A673 (cell line): ENCODE results near the gene ACOT11. TPM values are rescaled to one million over a fixed set of nuclear protein-coding genes. Genes with fewer than 3 reads are reported as not detected.

Source experiments
- Bru-seq: library from RNA; stranded (reverse); fragments of 400-500 nt; gene quantifications from one replicate; lab custom pipeline; 2021; lab: Mats Ljungman, UMichigan
- BruChase-seq, 2 experiments: library from RNA; stranded (reverse); fragments of 400-500 nt; gene quantifications; one replicate each; lab custom pipeline; 2021; lab: Mats Ljungman, UMichigan
- BruUV-seq: library from RNA; stranded (reverse); fragments of 400-500 nt; replicated peaks from 2 replicates; lab custom pipeline; 2021; lab: Mats Ljungman, UMichigan
- CTCF ChIA-PET: fragments of 300-600 bp; sonication (Branson Sonifier 250); formaldehyde crosslinking; loops from one replicate; lab custom pipeline; 2022; ENCODE audit warnings: antibody characterized with exemption; lab: Charles Lee
- POLR2A ChIA-PET: fragments of 300-600 bp; sonication (Branson Sonifier 250); formaldehyde crosslinking; loops from one replicate; lab custom pipeline; 2022; ENCODE audit warnings: antibody characterized with exemption; ENCODE audit not compliant: low non-redundant PET; lab: Charles Lee
- DNase-seq: peaks from one replicate; pipeline ENCODE4 v3.0.0-alpha.2; 2015; ENCODE audit warnings: low spot score
- H3K27ac ChIP-seq: fragments of 200-600 bp; sonication (generic); 2 replicates; pipeline ENCODE4 v1.5.1; 2016; ENCODE audit warnings: mixed run types, low read depth, mild to moderate bottlenecking, mixed read lengths, antibody characterized with exemption, low read length; ENCODE audit not compliant: poor library complexity, severe bottlenecking
- H3K27me3 ChIP-seq: fragments of 200-600 bp; sonication (generic); replicated peaks from 2 replicates; pipeline ENCODE4 v1.6.1; 2017; ENCODE audit warnings: mixed run types, low read depth, mild to moderate bottlenecking, mixed read lengths, antibody characterized with exemption, low read length; ENCODE audit not compliant: insufficient read depth, poor library complexity
- H3K36me3 ChIP-seq: fragments of 200-600 bp; sonication (generic); 2 replicates; pipeline ENCODE4 v1.6.1; 2016; ENCODE audit warnings: mixed run types, mild to moderate bottlenecking, mixed read lengths, antibody characterized with exemption, low read length; ENCODE audit not compliant: insufficient read depth, poor library complexity, severe bottlenecking
- H3K4me1 ChIP-seq: fragments of 200-600 bp; sonication (generic); 2 replicates; pipeline ENCODE4 v1.6.1; 2017; ENCODE audit warnings: mixed run types, mild to moderate bottlenecking, mixed read lengths, antibody characterized with exemption, low read length; ENCODE audit not compliant: insufficient read depth, poor library complexity, severe bottlenecking
- H3K4me3 ChIP-seq: fragments of 200-600 bp; sonication (generic); 2 replicates; pipeline ENCODE4 v1.5.1; 2016; ENCODE audit warnings: low read depth, mixed run types, mild to moderate bottlenecking, mixed read lengths, low read length; ENCODE audit not compliant: poor library complexity, severe bottlenecking
- H3K9me3 ChIP-seq: fragments of 200-600 bp; sonication (generic); 2 replicates; pipeline ENCODE4 v1.6.1; 2016; ENCODE audit warnings: mixed run types, low read depth, mild to moderate bottlenecking, mixed read lengths, antibody characterized with exemption, low read length; ENCODE audit not compliant: poor library complexity, severe bottlenecking
- EZH2 ChIP-seq: fragments of 200-600 bp; sonication (generic); IDR thresholded peaks from 2 replicates; pipeline ENCODE4 v1.6.1; 2017; ENCODE audit warnings: borderline replicate concordance, low read depth, mild to moderate bottlenecking, mixed read lengths, antibody characterized with exemption, low read length; ENCODE audit not compliant: poor library complexity, severe bottlenecking
- intact Hi-C: fragments of 100-400 bp; cut with micrococcal nuclease; formaldehyde crosslinking; loops from one replicate; pipeline ENCODE4 v1.10.0; 2022; ENCODE audit not compliant: unreplicated experiment
- long read RNA-seq: library from polyadenylated mRNA; stranded (forward); transcript quantifications from one replicate; pipeline ENCODE4 v2.0.0, GENCODE V29; 2022
- total RNA-seq: library from RNA; stranded (reverse); gene quantifications from 2 replicates; pipeline ENCODE4 v1.2.3, GENCODE V29; 2021
- TF ChIP-seq, protein P1 (sequence below): fragments of 300-800, 200-600 bp; sonication (generic); conservative IDR thresholded peaks from 2 replicates; pipeline ENCODE4 v1.5.1; 2017; ENCODE audit warnings: low read depth, mild to moderate bottlenecking, antibody characterized with exemption, low read length, moderate library complexity, mixed read lengths

The ACOT11 gene
- total RNA-seq (5.5 and 5.6 TPM in 2 replicates), Bru-seq, nascent RNA (percentile 40 among the genes with signal in this experiment), BruChase-seq, experiment 1, labeled RNA remaining after a 2-hour chase (percentile 37 among the genes with signal in this experiment), BruChase-seq, experiment 2, labeled RNA remaining after a 6-hour chase (percentile 47 among the genes with signal in this experiment)
- long read RNA-seq, partial matches to known transcripts, result 3 of 13 reads
- long read RNA-seq, other reads (novel, unspliced or antisense), result 8 of 13 reads

DNA sequence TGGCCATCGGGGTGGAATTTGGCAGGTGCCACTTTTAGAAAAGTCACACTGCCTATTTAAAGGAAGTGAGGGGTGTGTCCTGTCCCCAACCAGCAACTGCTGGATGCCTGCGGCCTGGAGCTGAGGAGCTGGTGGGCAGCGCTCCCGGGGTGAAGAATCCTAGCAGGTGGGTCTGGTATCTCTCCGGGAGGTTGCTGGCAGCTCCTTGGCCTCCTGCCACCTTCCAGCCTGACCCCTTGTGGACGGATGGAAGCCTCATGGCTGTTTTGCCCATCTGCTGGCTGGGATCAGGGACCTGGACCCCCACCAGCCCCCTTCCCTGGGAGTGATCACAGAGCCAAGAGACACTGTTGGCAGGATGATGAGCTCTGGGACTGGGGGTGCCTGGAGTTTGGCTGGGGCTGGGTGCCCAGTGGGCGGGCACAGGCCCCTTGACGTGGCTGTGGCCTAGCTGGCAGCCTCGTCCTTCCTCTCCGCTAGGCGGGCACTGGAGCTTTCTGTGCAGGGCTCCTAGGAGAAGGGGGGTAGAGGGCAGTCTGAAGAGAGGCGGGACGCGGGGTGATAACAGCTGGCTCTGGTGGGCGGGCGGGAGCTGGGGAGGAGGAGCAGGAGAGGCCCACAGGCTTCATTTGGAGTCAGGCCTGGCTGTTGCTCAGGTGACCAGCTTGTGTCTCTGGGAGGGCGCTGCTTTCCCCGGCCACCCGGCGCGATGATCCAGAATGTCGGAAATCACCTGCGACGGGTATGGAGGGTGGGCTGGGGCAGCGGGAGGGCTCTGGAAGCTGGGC, at the start of gene ACOT11:
ACOT11 (plus strand) TSS at position 628 of the 788 bp plus-strand sequence; CDS start at position 710, 82 bp downstream.
- peak; percentile 67 for DNase-seq
- intact Hi-C loops, result no loop called here
- no peak within 1 kb of the TSS for H3K4me3 ChIP-seq
- no peaks in the 10 kb centered on the region for H3K36me3 ChIP-seq
- CTCF ChIA-PET, result no interaction called here
- H3K4me1 ChIP-seq, result peaks cover 18% of the 10 kb centered on the region
- no peak for TF ChIP-seq EZH2
- TF ChIP-seq, protein P1, sequence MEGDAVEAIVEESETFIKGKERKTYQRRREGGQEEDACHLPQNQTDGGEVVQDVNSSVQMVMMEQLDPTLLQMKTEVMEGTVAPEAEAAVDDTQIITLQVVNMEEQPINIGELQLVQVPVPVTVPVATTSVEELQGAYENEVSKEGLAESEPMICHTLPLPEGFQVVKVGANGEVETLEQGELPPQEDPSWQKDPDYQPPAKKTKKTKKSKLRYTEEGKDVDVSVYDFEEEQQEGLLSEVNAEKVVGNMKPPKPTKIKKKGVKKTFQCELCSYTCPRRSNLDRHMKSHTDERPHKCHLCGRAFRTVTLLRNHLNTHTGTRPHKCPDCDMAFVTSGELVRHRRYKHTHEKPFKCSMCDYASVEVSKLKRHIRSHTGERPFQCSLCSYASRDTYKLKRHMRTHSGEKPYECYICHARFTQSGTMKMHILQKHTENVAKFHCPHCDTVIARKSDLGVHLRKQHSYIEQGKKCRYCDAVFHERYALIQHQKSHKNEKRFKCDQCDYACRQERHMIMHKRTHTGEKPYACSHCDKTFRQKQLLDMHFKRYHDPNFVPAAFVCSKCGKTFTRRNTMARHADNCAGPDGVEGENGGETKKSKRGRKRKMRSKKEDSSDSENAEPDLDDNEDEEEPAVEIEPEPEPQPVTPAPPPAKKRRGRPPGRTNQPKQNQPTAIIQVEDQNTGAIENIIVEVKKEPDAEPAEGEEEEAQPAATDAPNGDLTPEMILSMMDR, result peak; percentile 33; the same call in 1 of the 2 replicates
- POLR2A ChIA-PET, result no interaction called here
- no peaks in the 10 kb centered on the region for H3K27me3 ChIP-seq
- no TSS peak for BruUV-seq
- peak within 1 kb of the TSS; percentile 43 for H3K27ac ChIP-seq
- H3K9me3 ChIP-seq, result no peaks in the 10 kb centered on the region

DNA sequence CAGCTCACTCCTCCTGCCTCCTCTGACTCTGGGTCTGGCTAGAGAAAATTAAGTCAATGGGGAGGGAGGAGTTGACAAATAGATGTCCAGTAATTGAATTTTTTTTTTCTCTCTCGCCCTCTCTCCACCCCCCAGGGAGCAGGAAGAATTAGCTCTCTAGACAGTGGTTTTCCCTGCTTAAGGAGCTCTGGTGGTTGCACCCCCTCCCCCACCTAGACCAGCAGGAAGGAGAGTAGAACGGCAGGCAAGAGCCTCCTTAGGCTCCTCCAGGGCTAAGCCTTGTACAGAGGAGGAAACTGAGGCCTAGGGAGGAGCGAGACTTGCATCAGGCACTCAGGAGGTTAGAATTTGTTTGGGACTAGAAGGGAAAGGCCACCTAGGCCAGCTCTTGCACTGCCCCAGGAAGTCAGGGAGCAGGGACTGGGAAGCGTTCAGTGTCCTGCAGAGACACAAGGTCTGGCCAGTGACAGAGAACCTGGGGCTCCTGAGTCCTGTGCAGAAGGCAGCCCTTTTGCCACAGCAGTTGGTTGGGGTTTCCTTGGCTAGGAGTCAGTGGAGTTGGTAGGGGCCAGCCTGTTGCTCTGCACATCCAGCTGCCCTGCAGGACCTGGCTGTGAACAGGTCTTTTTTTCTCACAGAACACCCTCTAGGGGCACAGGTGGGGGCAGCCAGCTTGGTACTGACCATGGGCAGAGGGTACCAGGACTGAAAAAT, 49.5 kb upstream of the ACOT11 start:
- H3K27ac ChIP-seq, result no peak overlapping the region
- H3K27me3 ChIP-seq, result no peaks in the 10 kb centered on the region
- no peaks in the 10 kb centered on the region for H3K9me3 ChIP-seq
- TF ChIP-seq EZH2, result no peak
- TF ChIP-seq, protein P1, result no peak
- H3K4me1 ChIP-seq, result peaks cover 17% of the 10 kb centered on the region
- intact Hi-C loops, result loop anchor here (10.0 kb wide), 1 partner anchor 296 kb away; no protein-coding TSS in a partner anchor
- CTCF ChIA-PET, result interaction anchor here (2.4 kb wide), 1 partner anchor 9 kb away, joined by 24 read pairs; no protein-coding TSS in a partner anchor
- BruUV-seq, result no TSS peak
- POLR2A ChIA-PET, result no interaction called here
- H3K4me3 ChIP-seq, result peak overlapping the region; percentile 46
- H3K36me3 ChIP-seq, result no peaks in the 10 kb centered on the region
- DNase-seq, result peak; percentile 72

DNA sequence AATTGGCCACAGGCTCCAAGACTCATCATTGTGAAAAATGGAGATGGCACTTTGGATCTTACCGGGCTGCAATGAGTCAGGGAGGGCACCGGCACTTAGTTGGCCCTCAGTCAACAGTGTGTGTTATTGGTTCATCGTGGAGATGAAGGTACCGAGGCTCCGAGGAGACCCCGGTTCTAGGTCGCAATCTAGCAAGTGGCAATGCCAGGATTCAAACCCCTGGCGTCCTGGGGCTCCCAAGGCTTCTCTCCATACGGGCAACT, 49.0 kb upstream of the ACOT11 start:
- H3K27ac ChIP-seq, result no peak overlapping the region
- no TSS peak for BruUV-seq
- H3K4me3 ChIP-seq, result peak overlapping the region; percentile 46
- peaks cover 17% of the 10 kb centered on the region for H3K4me1 ChIP-seq
- H3K36me3 ChIP-seq, result no peaks in the 10 kb centered on the region
- H3K9me3 ChIP-seq, result no peaks in the 10 kb centered on the region
- ChIA-PET POLR2A (no interaction called here), CTCF (interaction anchor here (1.0 to 2.4 kb wide), 2 partner anchors 9 to 12 kb away, joined by 10 to 24 read pairs; no protein-coding TSS in a partner anchor)
- intact Hi-C loops, result loop anchor here (10.0 kb wide), 1 partner anchor 296 kb away; no protein-coding TSS in a partner anchor
- H3K27me3 ChIP-seq, result no peaks in the 10 kb centered on the region
- DNase-seq, result no peak
- TF ChIP-seq, protein P1, result no peak
- no peak for TF ChIP-seq EZH2
